GM18909 (cell line): ENCODE data around the gene TNRC6C.
"Not testable (repeated sequence)": the region's sequence is repeated elsewhere in the genome, so short reads cannot be mapped to it uniquely, and the experiment has no call there.

Experiments used
- ATAC-seq: cut with Tn5 transposase; IDR thresholded peaks from one replicate; pipeline ENCODE4 v1.9.1; 2021; ENCODE audit warnings: mild to moderate bottlenecking; ENCODE audit not compliant: unreplicated experiment, poor library complexity

The TNRC6C gene

DNA sequence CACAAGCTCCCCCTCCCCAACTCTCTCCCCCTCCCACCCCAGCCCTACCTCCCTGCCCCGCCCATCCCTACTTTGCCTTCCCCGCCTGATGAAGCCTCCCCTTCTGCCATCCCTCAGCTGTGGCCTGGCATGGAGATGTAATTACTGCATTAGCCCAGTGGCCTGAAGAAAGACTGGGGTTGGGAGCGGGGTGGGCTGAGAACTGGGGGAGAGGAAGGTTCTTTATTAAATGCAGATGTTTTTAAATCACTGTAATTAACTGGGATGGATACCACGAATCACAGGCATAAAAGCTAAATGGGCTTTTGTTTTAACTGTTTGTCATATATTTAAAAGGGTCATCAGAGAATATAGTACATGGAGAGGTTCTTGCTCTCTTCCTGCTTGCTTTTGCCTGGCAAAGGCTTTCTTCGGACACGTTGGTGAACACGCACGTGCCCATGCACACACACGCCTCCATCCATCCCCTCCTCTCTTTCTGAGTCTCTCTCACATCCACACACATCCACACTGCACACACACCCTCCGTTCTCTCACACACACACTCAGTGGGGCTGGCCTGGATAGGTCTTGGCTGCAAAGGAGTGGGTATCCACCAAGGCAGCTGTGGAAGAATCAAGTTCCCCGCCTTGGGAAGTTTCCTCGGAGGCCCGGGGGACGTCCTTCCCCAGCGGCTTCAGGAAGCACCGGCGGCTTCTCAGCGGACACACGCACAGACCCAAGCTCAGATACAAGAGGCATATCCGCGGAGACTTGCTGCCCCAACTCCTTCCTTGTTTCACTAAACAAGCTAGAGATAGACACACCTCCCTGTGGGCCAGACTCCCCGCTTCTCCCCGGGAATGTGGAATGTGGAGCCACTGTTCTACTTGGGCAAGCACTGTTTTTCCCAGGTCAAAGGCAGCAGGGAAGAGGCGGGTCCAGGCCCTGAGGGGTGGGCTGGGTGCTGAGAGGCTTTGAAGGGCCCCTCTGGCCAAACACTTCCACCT lies 27.4 kb upstream of the TNRC6C start:
- no peak for ATAC-seq

GRCh38 chr17:77933777-77934398 lies 24.6 kb upstream of the TNRC6C start:
- no peak for ATAC-seq

DNA sequence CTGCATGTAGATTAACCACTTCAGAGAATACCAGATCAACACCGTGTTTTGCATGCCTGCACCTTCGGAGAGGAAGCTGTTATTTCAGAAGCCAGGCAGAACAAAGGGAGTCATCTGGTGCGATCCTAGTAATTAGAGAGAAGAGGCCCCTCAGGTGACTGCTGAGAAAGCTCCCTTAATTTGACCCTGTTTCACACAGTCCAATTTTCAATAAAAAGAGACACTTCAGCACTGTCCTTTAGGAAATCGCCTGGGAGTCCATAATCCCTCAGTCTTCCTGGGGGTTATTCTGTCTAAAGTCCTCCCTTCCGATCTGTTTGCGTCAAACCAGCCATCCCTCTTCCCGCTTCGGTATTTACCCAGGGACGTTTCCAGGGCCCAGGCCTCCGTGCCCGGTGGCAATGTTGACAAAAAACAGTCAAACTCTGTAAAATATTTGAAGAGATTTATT lies 23.4 kb upstream of the TNRC6C start:
- no peak for ATAC-seq

DNA sequence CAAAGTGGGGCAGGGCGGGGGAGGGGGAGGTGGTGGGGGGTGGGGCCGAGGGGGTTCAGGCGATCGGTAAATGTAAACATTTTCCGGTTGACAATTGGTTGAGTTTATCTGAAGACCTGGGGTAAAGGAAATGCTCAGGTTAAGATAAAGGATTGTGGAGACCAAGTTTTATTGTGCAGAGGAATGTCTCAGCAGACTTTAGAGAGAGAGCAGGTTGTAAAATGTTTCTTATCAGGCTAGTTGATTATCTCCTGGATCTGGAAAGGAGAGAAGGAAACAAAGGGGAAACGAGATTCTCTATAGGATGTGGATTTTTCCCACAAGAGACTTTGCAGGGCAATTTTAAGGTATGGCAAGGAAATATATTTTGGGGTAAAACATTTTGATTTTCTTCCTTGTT lies 22.8 kb upstream of the TNRC6C start:
- not testable (repeated sequence) for ATAC-seq

DNA sequence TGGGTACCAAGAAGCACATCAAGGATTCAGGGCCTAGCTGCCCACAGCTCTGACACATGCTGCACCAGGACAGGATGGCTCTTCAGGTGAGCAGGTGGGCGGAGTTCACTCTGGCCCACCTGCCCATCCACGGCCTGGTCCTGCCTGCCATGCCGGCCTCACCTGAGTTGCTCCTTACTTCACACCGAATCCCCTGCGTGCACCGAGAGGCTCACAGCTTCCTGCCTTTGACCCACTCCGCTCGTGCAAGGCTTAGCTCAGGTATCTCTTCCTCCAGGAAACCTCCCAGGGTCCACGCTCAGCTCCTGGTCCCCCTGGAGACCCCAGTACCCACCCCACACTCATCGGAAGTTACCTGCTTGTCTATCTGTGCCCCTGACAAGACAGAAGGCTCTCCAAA lies 21.6 kb upstream of the TNRC6C start:
- ATAC-seq, result no peak

GRCh38 chr17:77941004-77941403 lies 17.5 kb upstream of the TNRC6C start:
- no peak for ATAC-seq

GRCh38 chr17:77942112-77942988 lies 16.2 kb upstream of the TNRC6C start:
- ATAC-seq, result no peak

GRCh38 chr17:77943971-77944370 lies 14.5 kb upstream of the TNRC6C start:
- no peak for ATAC-seq

- ATAC-seq, result no peak
Measured at GRCh38 chr17:77944390-77945222, 13.9 kb upstream of the TNRC6C start.

GRCh38 chr17:77946900-77947645 lies 11.4 kb upstream of the TNRC6C start:
- no peak for ATAC-seq

DNA sequence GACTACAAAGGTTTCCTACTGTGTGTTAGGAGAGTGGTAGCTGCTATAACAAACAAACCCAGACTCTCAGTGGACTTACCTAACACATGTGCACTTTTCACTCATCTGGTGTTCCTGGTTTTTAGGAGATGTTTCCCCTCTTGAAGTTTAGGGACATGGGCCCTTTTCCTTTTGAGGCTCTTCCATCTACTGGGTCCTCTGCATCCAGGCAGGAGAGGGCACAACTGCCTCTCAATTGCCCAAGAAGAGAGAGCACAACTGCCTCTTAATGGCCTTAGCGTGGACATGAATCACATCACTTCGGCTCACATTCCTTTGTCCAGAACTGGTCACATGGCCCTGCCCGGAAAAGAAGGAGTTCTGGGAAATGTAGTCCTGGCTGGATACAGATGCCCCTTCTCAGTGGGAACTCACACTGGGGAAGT lies 9.8 kb upstream of the TNRC6C start:
- ATAC-seq, result no peak

- no peak for ATAC-seq
Measured at GRCh38 chr17:77951123-77951522, 7.4 kb upstream of the TNRC6C start.

DNA sequence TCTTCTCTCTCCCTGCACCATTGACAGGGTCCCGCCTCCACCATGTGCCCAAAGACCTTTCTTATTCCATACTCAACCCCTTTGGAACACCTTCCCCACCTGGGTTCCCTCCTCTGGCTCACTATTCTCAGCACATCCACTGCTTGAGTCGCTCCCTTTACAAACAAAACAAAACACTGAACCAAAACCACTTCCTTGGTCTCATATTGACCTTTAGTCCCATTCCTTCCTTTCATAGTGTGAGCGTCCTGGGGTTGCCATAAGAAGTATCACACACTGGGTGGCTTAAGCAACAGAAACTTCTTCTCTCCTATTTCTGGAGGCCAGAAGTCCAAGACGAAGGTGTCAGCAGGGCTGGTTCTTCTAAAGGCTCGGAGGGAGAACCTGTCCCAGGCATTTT lies 6.1 kb upstream of the TNRC6C start:
- ATAC-seq, result no peak

DNA sequence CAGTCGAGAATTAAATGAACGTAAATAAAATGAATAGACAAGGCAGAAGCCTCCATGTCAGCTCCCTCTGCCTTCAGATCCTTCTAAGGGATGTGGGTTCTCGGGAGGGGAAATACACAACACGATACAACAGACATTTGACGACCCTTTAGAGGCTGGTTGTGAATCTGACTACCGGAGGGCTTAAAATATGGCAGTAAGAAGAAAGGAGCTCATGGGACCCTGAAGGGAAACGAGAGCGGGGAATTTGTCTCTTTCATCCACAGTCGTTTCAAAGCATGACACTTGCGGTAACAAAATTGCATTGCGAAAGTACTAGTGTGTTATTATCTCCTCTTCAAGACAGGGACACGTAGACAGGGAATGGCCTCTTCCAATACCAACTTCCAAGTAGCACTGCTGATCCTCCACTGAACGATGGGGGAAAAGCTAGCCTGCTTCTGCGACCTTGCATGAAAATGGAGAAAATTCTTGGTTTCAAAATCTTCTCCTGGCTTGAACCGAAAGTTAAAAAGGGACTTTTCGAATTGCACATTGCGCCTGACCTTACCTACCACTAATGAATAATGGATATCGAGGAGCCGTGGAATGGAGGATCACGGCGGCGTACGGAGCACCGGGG lies 1.2 kb upstream of the TNRC6C start:
- ATAC-seq, result no peak

DNA sequence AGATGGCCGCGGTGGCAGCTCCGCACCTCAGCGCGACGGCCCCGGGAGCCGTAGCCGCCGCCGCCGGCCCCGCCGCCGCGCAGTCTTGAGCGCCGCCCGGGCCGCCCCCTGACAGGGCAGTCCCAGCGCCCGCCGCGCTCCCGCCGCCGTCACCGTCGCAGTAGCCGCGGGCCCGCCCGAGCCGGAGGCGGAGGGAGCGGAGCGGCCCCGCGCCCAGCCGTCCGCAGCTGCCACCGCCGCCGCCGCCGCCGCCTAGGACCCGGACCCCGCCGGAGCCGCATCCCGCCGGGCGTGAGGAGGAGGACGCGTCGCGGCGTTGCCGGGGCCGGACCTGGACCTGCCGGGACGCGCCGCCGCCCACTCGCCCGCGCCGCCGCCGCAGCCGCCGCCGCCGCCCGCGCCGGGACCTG lies 218 bp downstream of the TNRC6C start:
- ATAC-seq, result peak; percentile 19

DNA sequence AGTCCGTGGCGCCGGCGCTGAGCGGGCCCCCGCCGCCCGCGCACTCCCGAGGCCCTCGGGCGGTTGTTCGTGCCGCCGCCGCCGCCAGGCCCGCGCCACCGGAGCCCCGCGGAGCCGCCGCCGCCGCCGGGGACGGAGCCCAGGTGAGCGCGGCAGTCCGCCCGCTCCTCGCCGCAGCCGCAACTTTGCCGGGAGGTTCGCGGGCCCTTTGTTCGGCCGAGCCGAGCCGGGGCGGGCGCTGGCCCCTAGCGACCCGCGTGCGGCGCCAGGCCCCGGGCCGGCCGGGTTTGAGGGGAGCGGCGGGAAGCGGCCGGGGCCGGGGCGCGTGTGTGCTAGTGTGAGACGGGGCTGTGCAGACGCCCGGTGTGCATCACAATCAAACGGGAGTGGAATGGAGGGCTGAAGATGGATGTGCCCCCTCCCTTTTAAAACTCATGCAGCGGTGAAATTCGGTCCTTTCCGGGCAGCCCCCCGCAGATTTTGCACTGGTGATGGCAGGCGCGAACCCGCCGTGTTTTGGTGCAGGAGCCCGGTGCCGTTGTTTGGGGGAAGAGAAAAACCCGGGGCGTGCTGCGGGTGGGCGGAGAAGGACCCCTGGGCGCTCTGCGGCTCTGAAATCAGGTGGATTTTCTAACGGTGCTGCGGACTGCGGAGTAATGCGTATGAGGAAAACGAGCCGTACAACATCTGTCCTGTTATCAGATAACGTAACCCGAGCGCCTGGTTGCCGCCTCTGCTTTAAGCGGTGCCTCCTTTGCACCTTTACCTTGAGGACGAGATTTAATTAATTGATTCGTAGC lies 823 bp downstream of the TNRC6C start:
- peak; percentile 11 for ATAC-seq

DNA sequence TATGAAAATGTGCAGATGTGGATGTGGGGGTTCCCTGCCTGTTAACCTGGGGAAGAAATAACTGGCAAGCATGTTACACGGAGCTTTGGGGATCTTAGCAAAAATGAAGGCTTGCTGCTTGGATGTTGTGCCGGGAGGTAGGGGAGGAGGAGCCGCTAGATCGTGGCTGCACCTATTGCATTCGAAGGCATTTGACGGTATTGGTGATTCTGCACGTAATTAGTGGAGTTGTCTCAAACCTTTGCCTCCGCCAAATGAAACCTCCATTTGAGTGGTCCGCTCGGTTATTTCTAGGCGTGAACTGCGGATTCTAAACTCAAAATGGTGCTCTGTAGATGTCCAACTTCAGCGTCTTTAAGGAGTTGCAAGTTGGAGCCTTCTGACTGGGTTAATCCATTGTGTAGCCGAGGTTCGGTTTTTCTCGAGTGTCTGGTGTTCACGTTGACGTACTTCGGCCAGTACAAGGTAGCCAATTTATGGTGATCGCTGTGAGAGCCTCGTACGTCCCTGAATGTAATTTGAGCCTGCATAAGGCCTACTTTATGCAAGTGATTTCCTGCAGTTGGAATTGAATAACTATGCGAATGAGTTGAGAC lies 1.5 kb downstream of the TNRC6C start:
- no peak for ATAC-seq
